Endothelial cell of umbilical vein (primary cell): Measurements from ENCODE around the gene BMERB1. TPM values are rescaled to one million over a fixed set of nuclear protein-coding genes. Genes with fewer than 3 reads are reported as not detected.

Experiments used
- BruUV-seq: library from RNA; stranded (reverse); fragments of 400-500 nt; replicated peaks from 2 replicates; lab custom pipeline; 2021; lab: Mats Ljungman, UMichigan
- CTCF ChIA-PET: fragments of 300-600, 350-600 bp; sonication (Branson Sonifier 250); formaldehyde crosslinking; loops from one replicate; lab custom pipeline; 2021; ENCODE audit warnings: antibody characterized with exemption, inconsistent platforms; lab: Charles Lee
- POLR2A ChIA-PET: fragments of 300-600, 350-600 bp; sonication (Branson Sonifier 250); formaldehyde crosslinking; loops from one replicate; lab custom pipeline; 2021; ENCODE audit warnings: antibody characterized with exemption, inconsistent platforms; lab: Charles Lee
- DNase-seq: peaks from one replicate; pipeline ENCODE4 v3.0.0-alpha.2; 2011; ENCODE audit warnings: low read depth, low spot score
- FAIRE-seq: peaks from 2 replicates; lab custom pipeline; 2011; peaks lifted over from hg19 to GRCh38; lab: Jason Lieb, UNC
- H2AFZ ChIP-seq: 2 replicates; pipeline ENCODE4 v1.6.0; 2012; ENCODE audit warnings: low read depth, low read length, control low read depth, inconsistent platforms
- H3K27ac ChIP-seq: 2 replicates; pipeline ENCODE4 v1.5.1; 2011; ENCODE audit warnings: low read depth, mild to moderate bottlenecking, control low read depth, low read length, moderate library complexity; ENCODE audit not compliant: insufficient read depth
- H3K27me3 ChIP-seq, 2 experiments: 2 replicates each; pipeline versions ENCODE4 v1.6.0 to v1.6.1; 2011; ENCODE audit warnings: low read length in 2 of 2, mixed read lengths in 1 of 2; ENCODE audit not compliant: control insufficient read depth in 2 of 2, insufficient read depth in 2 of 2
- H3K36me3 ChIP-seq, 2 experiments: 2 replicates in 1 of 2; 3 replicates in 1 of 2; pipeline ENCODE4 v1.5.1; 2011; ENCODE audit warnings: low read length in 2 of 2, mild to moderate bottlenecking in 1 of 2, moderate library complexity in 1 of 2; ENCODE audit not compliant: control insufficient read depth in 2 of 2, insufficient read depth in 2 of 2; ENCODE audit errors: extremely low read depth in 1 of 2
- H3K4me1 ChIP-seq: 3 replicates; pipeline ENCODE4 v1.5.1; 2011; ENCODE audit warnings: mild to moderate bottlenecking, low read length; ENCODE audit not compliant: control insufficient read depth, insufficient read depth; ENCODE audit errors: extremely low read depth
- H3K4me2 ChIP-seq: 2 replicates; pipeline ENCODE4 v1.6.1; 2011; ENCODE audit warnings: low read length, control low read depth, mixed read lengths; ENCODE audit not compliant: insufficient read depth
- H3K4me3 ChIP-seq, 3 experiments: fragments of 200-600 bp in 1 of 3; sonication (generic), shearing (Covaris generic) in 1 of 3; replicated peaks in 1 of 3; 2 replicates each; pipeline ENCODE4 v1.5.1; 2011 to 2016; ENCODE audit warnings: control low read depth in 3 of 3, low read length in 3 of 3, mild to moderate bottlenecking in 2 of 3, inconsistent platforms in 1 of 3, low read depth in 1 of 3, moderate library complexity in 1 of 3; ENCODE audit not compliant: insufficient read depth in 1 of 3
- H3K79me2 ChIP-seq: 2 replicates; pipeline ENCODE4 v1.6.0; 2012; ENCODE audit warnings: low read length, inconsistent platforms; ENCODE audit not compliant: control insufficient read depth, insufficient read depth
- H3K9ac ChIP-seq: replicated peaks from 2 replicates; pipeline ENCODE3; 2011; ENCODE audit warnings: low read length, control low read depth; ENCODE audit not compliant: insufficient read depth; ENCODE audit errors: extremely low read depth
- H3K9me1 ChIP-seq: replicated peaks from 3 replicates; pipeline ENCODE4 v1.6.0; 2011; ENCODE audit warnings: mild to moderate bottlenecking, low read length; ENCODE audit not compliant: control insufficient read depth, insufficient read depth; ENCODE audit errors: extremely low read depth
- H3K9me3 ChIP-seq: replicated peaks from 2 replicates; pipeline ENCODE4 v1.5.1; 2012; ENCODE audit warnings: low read length, inconsistent platforms; ENCODE audit not compliant: control insufficient read depth, insufficient read depth
- H4K20me1 ChIP-seq: replicated peaks from 2 replicates; pipeline ENCODE3; 2011; ENCODE audit warnings: mild to moderate bottlenecking, low read length; ENCODE audit not compliant: control insufficient read depth, insufficient read depth; ENCODE audit errors: extremely low read depth
- EZH2 ChIP-seq: IDR thresholded peaks from 2 replicates; pipeline ENCODE4 v1.6.1; 2012; ENCODE audit warnings: borderline replicate concordance, low read depth, mild to moderate bottlenecking, moderate library complexity, low read length, inconsistent platforms; ENCODE audit not compliant: severe bottlenecking
- FOS ChIP-seq: IDR thresholded peaks from 2 replicates; pipeline ENCODE4 v1.6.1; 2011; ENCODE audit warnings: mild to moderate bottlenecking, low read length, moderate library complexity, borderline replicate concordance; ENCODE audit not compliant: insufficient read depth
- GATA2 ChIP-seq: IDR thresholded peaks from 2 replicates; pipeline ENCODE4 v1.7.0; 2011; ENCODE audit warnings: low read depth, mild to moderate bottlenecking, moderate library complexity, mixed read lengths, low read length; ENCODE audit not compliant: insufficient read length, insufficient read depth
- JUN ChIP-seq: IDR thresholded peaks from 2 replicates; pipeline ENCODE4 v1.6.1; 2011; ENCODE audit warnings: borderline replicate concordance, low read depth; ENCODE audit not compliant: insufficient read length, insufficient read depth
- MAX ChIP-seq: IDR thresholded peaks from 2 replicates; pipeline ENCODE4 v1.6.1; 2011; ENCODE audit not compliant: insufficient read depth, insufficient read length
- MYC ChIP-seq: IDR thresholded peaks from one replicate; pipeline ENCODE4 v1.6.1; 2011; ENCODE audit warnings: mild to moderate bottlenecking, low read depth, low read length
- POLR2A ChIP-seq: IDR thresholded peaks from 2 replicates; pipeline ENCODE4 v1.6.1; 2012; ENCODE audit warnings: low read depth, mild to moderate bottlenecking, control low read depth, low read length
- POLR2AphosphoS5 ChIP-seq: IDR thresholded peaks from 2 replicates; pipeline ENCODE4 v1.6.1; 2012; ENCODE audit warnings: low read depth, mild to moderate bottlenecking, control low read depth, low read length, moderate library complexity; ENCODE audit not compliant: insufficient read depth
- dilution Hi-C: fragments of 300-500 bp; cut with MboI; formaldehyde crosslinking; loops from one replicate; pipeline ENCODE4 v1.15.0; 2019; ENCODE audit warnings: low sequenced_read_pairs; ENCODE audit not compliant: extremely low pct_ligation_motif_present
- intact Hi-C: fragments of 100-400 bp; cut with micrococcal nuclease; formaldehyde crosslinking; loops from one replicate; pipeline ENCODE4 v1.10.0; 2022
- polyA plus RNA-seq, 4 experiments: library from polyadenylated mRNA; depleted of rRNA in 3 of 4; stranded (reverse) in 3 of 4; unstranded in 1 of 4; fragments of >200 nt; gene quantifications; 2 replicates each; pipeline versions ENCODE4 v1.2.1 to v1.2.3, GENCODE V29; 2011 to 2012; ENCODE audit warnings: missing spikeins in 1 of 4
- total RNA-seq: library from RNA; stranded (reverse); gene quantifications from 2 replicates; pipeline ENCODE4 v1.2.3, GENCODE V29; 2021
- TF ChIP-seq, protein P1 (sequence below), 2 donors: IDR thresholded peaks; 1 replicate in 1 of 2; 2 replicates in 1 of 2; pipeline ENCODE4 v1.5.1; 2011; ENCODE audit warnings: low read length in 2 of 2, mild to moderate bottlenecking in 2 of 2, moderate library complexity in 2 of 2, control low read depth in 1 of 2, inconsistent platforms in 1 of 2, low read depth in 1 of 2; ENCODE audit not compliant: insufficient read depth in 1 of 2; ENCODE audit errors: extremely low read depth in 1 of 2

Gene BMERB1
- total and polyA plus RNA-seq, 2 donors (not counting 3 experiments of a cell fraction or from before 2014, with no cell fraction given) = 14.1 to 17.4 TPM

GRCh38 chr16:15597135-15597534 is 162.7 kb downstream of the BMERB1 start:
- TF ChIP-seq GATA2 (no peak), MAX (no peak), FOS (no peak), POLR2AphosphoS5 (no peak), JUN (no peak), EZH2 (no peak), MYC (no peak), POLR2A (no peak)
- TF ChIP-seq, protein P1, sequence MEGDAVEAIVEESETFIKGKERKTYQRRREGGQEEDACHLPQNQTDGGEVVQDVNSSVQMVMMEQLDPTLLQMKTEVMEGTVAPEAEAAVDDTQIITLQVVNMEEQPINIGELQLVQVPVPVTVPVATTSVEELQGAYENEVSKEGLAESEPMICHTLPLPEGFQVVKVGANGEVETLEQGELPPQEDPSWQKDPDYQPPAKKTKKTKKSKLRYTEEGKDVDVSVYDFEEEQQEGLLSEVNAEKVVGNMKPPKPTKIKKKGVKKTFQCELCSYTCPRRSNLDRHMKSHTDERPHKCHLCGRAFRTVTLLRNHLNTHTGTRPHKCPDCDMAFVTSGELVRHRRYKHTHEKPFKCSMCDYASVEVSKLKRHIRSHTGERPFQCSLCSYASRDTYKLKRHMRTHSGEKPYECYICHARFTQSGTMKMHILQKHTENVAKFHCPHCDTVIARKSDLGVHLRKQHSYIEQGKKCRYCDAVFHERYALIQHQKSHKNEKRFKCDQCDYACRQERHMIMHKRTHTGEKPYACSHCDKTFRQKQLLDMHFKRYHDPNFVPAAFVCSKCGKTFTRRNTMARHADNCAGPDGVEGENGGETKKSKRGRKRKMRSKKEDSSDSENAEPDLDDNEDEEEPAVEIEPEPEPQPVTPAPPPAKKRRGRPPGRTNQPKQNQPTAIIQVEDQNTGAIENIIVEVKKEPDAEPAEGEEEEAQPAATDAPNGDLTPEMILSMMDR (IDR thresholded peaks at IDR 0.05; ENCODE audit: extremely low read depth in 1 of 2, insufficient read depth in 1 of 2, low read depth in 1 of 2, low read length in 2 of 2) = no peak
- ChIA-PET CTCF (interaction anchor here (1.0 kb wide), 1 partner anchor 16 kb away, joined by 3 read pairs; no protein-coding TSS in a partner anchor), POLR2A (no interaction called here)
- Histone ChIP-seq H3K9me3 (no peaks in the 10 kb centered on the region), H3K79me2 (no peaks in the 10 kb centered on the region), H2AFZ (no peak overlapping the region), H3K9ac (no peak overlapping the region), H3K27me3 (no peaks in the 10 kb centered on the region), H4K20me1 (no peaks in the 10 kb centered on the region), H3K9me1 (no peaks in the 10 kb centered on the region), H3K4me2 (no peak overlapping the region), H3K36me3 (peaks cover 8 to 28% of the 10 kb centered on the region in 2 experiments), H3K27ac (no peak overlapping the region), H3K4me3 (no peak overlapping the region), H3K4me1 (peaks cover 9% of the 10 kb centered on the region)
- no peak for DNase-seq
- intact Hi-C loops (no loop called here), dilution Hi-C loops (no loop called here)
- no peak for FAIRE-seq
- no TSS peak for BruUV-seq
